HepG2 (cell line): ENCODE results near the gene RMDN2. TPM values are rescaled to one million over a fixed set of nuclear protein-coding genes. Genes with fewer than 3 reads are reported as not detected.
A peak's percentile ranks its signal among the peaks of the same experiment; 100 is the strongest.

Source experiments
- ATAC-seq: fragments of 200-7000 bp; cut with Tn5 transposase; 3 replicates; pipeline ENCODE4 v1.9.1; 2020; ENCODE audit warnings: mild to moderate bottlenecking, moderate library complexity
- BruUV-seq: library from RNA; stranded (reverse); fragments of 400-500 nt; replicated peaks from 2 replicates; lab custom pipeline; 2021; lab: Mats Ljungman, UMichigan
- CTCF ChIA-PET: fragments of 300-600 bp; formaldehyde crosslinking; extraction: SDS; loops from one replicate; lab custom pipeline; 2021; ENCODE audit warnings: low total read pairs, inconsistent platforms, low intra/inter-chr PET ratio; lab: Yijun Ruan, JAX
- POLR2A ChIA-PET: fragments of 350-600 bp; sonication (Branson Sonifier 250); formaldehyde crosslinking; loops from one replicate; lab custom pipeline; 2020; ENCODE audit warnings: antibody characterized with exemption, inconsistent platforms; lab: Yijun Ruan, JAX
- DNase-seq: peaks from one replicate; pipeline ENCODE4 v3.0.0-alpha.2; 2015; ENCODE audit warnings: low spot score
- FAIRE-seq: peaks from 3 replicates; lab custom pipeline; 2011; peaks lifted over from hg19 to GRCh38; lab: Jason Lieb, UNC
- H2AFZ ChIP-seq: one replicate; pipeline ENCODE4 v1.6.1; 2011; ENCODE audit warnings: low read length, inconsistent platforms
- H3K27ac ChIP-seq: fragments of 300-600 bp; 3 replicates; pipeline ENCODE4 v1.8.0; 2011; ENCODE audit warnings: mixed run types, mild to moderate bottlenecking, mixed read lengths, low read length, inconsistent platforms; ENCODE audit not compliant: insufficient read depth; ENCODE audit errors: extremely low read length
- H3K27me3 ChIP-seq, 2 experiments: fragments of 200-600 bp in 1 of 2; 2 replicates in 1 of 2; 3 replicates in 1 of 2; pipeline versions ENCODE4 v1.6.0 to v1.8.0; 2011; ENCODE audit warnings: low read length in 2 of 2, mild to moderate bottlenecking in 2 of 2, moderate library complexity in 2 of 2, inconsistent platforms in 1 of 2; ENCODE audit not compliant: insufficient read depth in 2 of 2, control insufficient read depth in 1 of 2
- H3K36me3 ChIP-seq, 2 experiments: fragments of 200-600 bp in 1 of 2; replicated peaks in 1 of 2; 2 replicates in 1 of 2; 3 replicates in 1 of 2; pipeline versions ENCODE4 v1.5.1 to v1.8.0; 2011; ENCODE audit warnings: low read length in 2 of 2, inconsistent platforms in 1 of 2; ENCODE audit not compliant: insufficient read depth in 2 of 2, control insufficient read depth in 1 of 2
- H3K4me1 ChIP-seq: 2 replicates; pipeline ENCODE4 v1.5.1; 2012; ENCODE audit warnings: low read length, inconsistent platforms; ENCODE audit not compliant: insufficient read depth
- H3K4me2 ChIP-seq: 2 replicates; pipeline ENCODE4 v1.6.0; 2011; ENCODE audit warnings: low read depth, low read length, inconsistent platforms
- H3K4me3 ChIP-seq, 3 experiments: fragments of 200-600 bp in 1 of 3; sonication (generic), shearing (Covaris generic) in 1 of 3; replicated peaks in 1 of 3; 2 replicates each; pipeline ENCODE4 v1.5.1; 2011 to 2016; ENCODE audit warnings: low read length in 3 of 3, inconsistent platforms in 2 of 3, low read depth in 2 of 3, mild to moderate bottlenecking in 2 of 3, control low read depth in 1 of 3, mixed read lengths in 1 of 3; ENCODE audit not compliant: insufficient read depth in 1 of 3
- H3K79me2 ChIP-seq: one replicate; pipeline ENCODE4 v1.6.1; 2011; ENCODE audit warnings: low read length, inconsistent platforms; ENCODE audit not compliant: insufficient read depth
- H3K9ac ChIP-seq: 2 replicates; pipeline ENCODE4 v1.6.0; 2011; ENCODE audit warnings: mild to moderate bottlenecking, low read depth, low read length, inconsistent platforms; ENCODE audit not compliant: insufficient read depth
- H3K9me3 ChIP-seq: 2 replicates; pipeline ENCODE4 v1.5.1; 2012; ENCODE audit warnings: mild to moderate bottlenecking, low read length
- H4K20me1 ChIP-seq: 2 replicates; pipeline ENCODE4 v1.6.0; 2011; ENCODE audit warnings: inconsistent platforms, mild to moderate bottlenecking, low read length, moderate library complexity; ENCODE audit not compliant: insufficient read depth
- ATF5 ChIP-seq: sonication (generic); formaldehyde crosslinking; IDR thresholded peaks from 2 replicates; pipeline ENCODE4 v1.4.0; 2020; ENCODE audit warnings: mild to moderate bottlenecking, low read depth, missing genetic modification reagents
- GABPA ChIP-seq, 2 experiments: IDR thresholded peaks; 2 replicates each; pipeline ENCODE4 v1.6.1; 2011 to 2016; ENCODE audit warnings: low read depth in 2 of 2, low read length in 1 of 2, missing biosample characterization in 1 of 2, missing genetic modification characterization in 1 of 2
- ISX ChIP-seq: sonication (generic); formaldehyde crosslinking; conservative IDR thresholded peaks from 2 replicates; pipeline ENCODE4 v1.5.0; 2020; ENCODE audit warnings: missing genetic modification reagents
- REST ChIP-seq, 2 experiments: IDR thresholded peaks; 2 replicates each; pipeline ENCODE4 v1.6.1; 2011 to 2012; ENCODE audit warnings: low read length in 2 of 2, borderline replicate concordance in 1 of 2, low read depth in 1 of 2, mild to moderate bottlenecking in 1 of 2, moderate library complexity in 1 of 2
- SIN3A ChIP-seq: IDR thresholded peaks from 2 replicates; pipeline ENCODE4 v1.6.1; 2011; ENCODE audit warnings: low read depth, mild to moderate bottlenecking, control low read depth, low read length, borderline replicate concordance
- SKI ChIP-seq: fragments of 450-650 bp; IDR thresholded peaks from one replicate; pipeline ENCODE4 v1.6.1; 2018; ENCODE audit warnings: mild to moderate bottlenecking; ENCODE audit not compliant: partially characterized antibody
- SPEN ChIP-seq: sonication (generic); formaldehyde crosslinking; IDR thresholded peaks from 2 replicates; pipeline ENCODE4 v1.5.1; 2020; ENCODE audit warnings: low read depth, mild to moderate bottlenecking, missing genetic modification reagents
- TGIF2 ChIP-seq: IDR thresholded peaks from 2 replicates; pipeline ENCODE4 v1.6.1; 2016; ENCODE audit warnings: control low read depth, missing compliant biosample characterization
- ZBTB4 ChIP-seq: sonication (generic); formaldehyde crosslinking; IDR thresholded peaks from 2 replicates; pipeline ENCODE4 v1.4.0; 2020; ENCODE audit warnings: missing genetic modification reagents, mild to moderate bottlenecking, borderline replicate concordance
- ZFP82 ChIP-seq: sonication (generic); formaldehyde crosslinking; IDR thresholded peaks from 2 replicates; pipeline ENCODE4 v1.5.1; 2020; ENCODE audit warnings: mild to moderate bottlenecking, missing genetic modification reagents, borderline replicate concordance
- ZMYM2 ChIP-seq: sonication (generic); formaldehyde crosslinking; IDR thresholded peaks from 2 replicates; pipeline ENCODE4 v1.8.0; 2022; ENCODE audit warnings: mild to moderate bottlenecking, missing genetic modification reagents
- ZNF160 ChIP-seq: sonication (generic); formaldehyde crosslinking; IDR thresholded peaks from 2 replicates; pipeline ENCODE4 v1.8.0; 2022; ENCODE audit warnings: mild to moderate bottlenecking, inconsistent platforms, missing genetic modification reagents
- ZNF263 ChIP-seq: sonication (generic); formaldehyde crosslinking; IDR thresholded peaks from 2 replicates; pipeline ENCODE4 v1.4.0; 2020; ENCODE audit warnings: missing genetic modification reagents
- ZNF329 ChIP-seq: sonication (generic); formaldehyde crosslinking; IDR thresholded peaks from 2 replicates; pipeline ENCODE4 v1.9.0; 2021; ENCODE audit warnings: low read depth, mild to moderate bottlenecking, missing genetic modification reagents
- ZNF615 ChIP-seq: sonication (generic); formaldehyde crosslinking; IDR thresholded peaks from 2 replicates; pipeline ENCODE4 v1.5.0; 2020; ENCODE audit warnings: mild to moderate bottlenecking, missing genetic modification reagents, borderline replicate concordance
- ZNF619 ChIP-seq: sonication (generic); formaldehyde crosslinking; IDR thresholded peaks from 2 replicates; pipeline ENCODE4 v1.4.0; 2020; ENCODE audit warnings: mild to moderate bottlenecking, missing genetic modification reagents
- WGBS: methylation state at CpG from one replicate; pipeline ENCODE4 v1.1.6; 2017; ENCODE audit warnings: low lambda C conversion rate; 5-methylcytosine and 5-hydroxymethylcytosine counted together
- in situ Hi-C: cut with HindIII; loops from 2 replicates; pipeline ENCODE4 v1.10.0; 2017; ENCODE audit warnings: low pct_unique_long_range_greater_than_20kb; ENCODE audit not compliant: extremely low pct_ligation_motif_present
- intact Hi-C: fragments of 100-400 bp; cut with micrococcal nuclease; formaldehyde crosslinking; loops from one replicate; pipeline ENCODE4 v1.10.0; 2022; ENCODE audit not compliant: unreplicated experiment
- polyA plus RNA-seq, 8 experiments: library from polyadenylated mRNA; depleted of rRNA in 3 of 8; stranded (reverse) in 7 of 8; unstranded in 1 of 8; fragments of >200 nt; fragmentation: Illumina TruSeq in 4 of 8; extraction: Trizol in 4 of 8; gene quantifications; 2 replicates each; pipeline versions ENCODE4 v1.2.1 to v1.2.3, GENCODE V29; 2011 to 2016; ENCODE audit warnings: low read depth in 4 of 8, missing spikeins in 1 of 8, mixed read lengths in 1 of 8; ENCODE audit not compliant: insufficient read depth in 1 of 8
- total RNA-seq, 5 experiments: library from RNA; depleted of rRNA; stranded (reverse); fragments of >200 nt; fragmentation: Illumina TruSeq; extraction: Trizol; gene quantifications; 2 replicates each; pipeline ENCODE4 v1.2.3, GENCODE V29; 2016; ENCODE audit warnings: low read depth in 1 of 5

RMDN2 gene
- total and polyA plus RNA-seq, 2 of the 13 experiments (the other 11 are each of a cell fraction or from before 2014, with no cell fraction given) = 2.3 to 8.9 TPM

- peak; percentile 88; the same call in 1 of the 2 replicates for TF ChIP-seq TGIF2 (CRISPR knock-in tag)
- peak; percentile 12 for TF ChIP-seq SKI
- TF ChIP-seq ZNF329 (CRISPR knock-in tag) = no peak
- no peak for TF ChIP-seq ZNF619 (CRISPR knock-in tag)
- no peak for TF ChIP-seq ZBTB4 (CRISPR knock-in tag)
- TF ChIP-seq ZNF615 (CRISPR knock-in tag) = no peak
- no peak for TF ChIP-seq GABPA (IDR thresholded peaks at IDR 0.05; ENCODE audit: low read depth, low read length)
- peak; percentile 38; the same call in 1 of the 2 replicates for TF ChIP-seq GABPA (CRISPR knock-in tag; IDR thresholded peaks at IDR 0.05; ENCODE audit: low read depth)
- no peak for TF ChIP-seq ATF5 (CRISPR knock-in tag)
- TF ChIP-seq ZNF160 = no peak
- TF ChIP-seq, all 625 proteins: peak for 96
These were observed 5.5 kb upstream of the RMDN2 start (continued) for GRCh38 chr2:37919631-37920032.

- Histone ChIP-seq H3K9ac (no peak overlapping the region), H3K4me1 (peaks cover 93% of the 10 kb centered on the region), H3K9me3 (no peaks in the 10 kb centered on the region), H2AFZ (no peak overlapping the region), H3K27me3 (no peaks in the 10 kb centered on the region), H3K79me2 (no peaks in the 10 kb centered on the region), H3K27ac (peak overlapping the region; percentile 91), H4K20me1 (no peaks in the 10 kb centered on the region), H3K4me2 (peak overlapping the region; percentile 79), H3K36me3 (no peaks in the 10 kb centered on the region), H3K4me3 (no peak overlapping the region)
- in situ Hi-C loops = no loop called here
- WGBS = 9% methylated on average over 5 of the region's 5 CpGs
- ATAC-seq (no peak), FAIRE-seq (peak; percentile 74), DNase-seq (peak; percentile 93)
- ChIA-PET POLR2A (interaction anchor here (1.4 kb wide), 1 partner anchor 42 kb away, joined by 4 read pairs; no protein-coding TSS in a partner anchor), CTCF (no interaction called here)
- intact Hi-C loops = no loop called here
- BruUV-seq = no TSS peak
- TF ChIP-seq ZFP82 (CRISPR knock-in tag) = no peak
- no peak for TF ChIP-seq SPEN (CRISPR knock-in tag)
- no peak for TF ChIP-seq ISX
- TF ChIP-seq TGIF2 (CRISPR knock-in tag) = peak; percentile 66; the same call in 1 of the 2 replicates
- TF ChIP-seq ZNF329 (CRISPR knock-in tag) = no peak
- TF ChIP-seq ZMYM2 (CRISPR knock-in tag) = no peak
- no peak for TF ChIP-seq ZNF263 (CRISPR knock-in tag)
- 0 out of 4 replicates have a peak, but pooled peaks of 1 of the 2 experiments have one; percentile 27 for TF ChIP-seq REST (IDR thresholded peaks at IDR 0.05; ENCODE audit: borderline replicate concordance in 1 of 2, low read depth in 1 of 2, low read length in 2 of 2)
- TF ChIP-seq SIN3A = no peak
These were observed 4.5 kb upstream of the RMDN2 start for GRCh38 chr2:37920570-37920969.
